Ishikawa (cell line): ENCODE measurements around the gene HABP2.

Experiments
- EP300 ChIP-seq: IDR thresholded peaks from 2 replicates; pipeline ENCODE4 v1.6.1; 2012; ENCODE audit warnings: borderline replicate concordance
- RAD21 ChIP-seq: IDR thresholded peaks from 2 replicates; pipeline ENCODE4 v1.6.1; 2012; ENCODE audit warnings: low read depth

DNA sequence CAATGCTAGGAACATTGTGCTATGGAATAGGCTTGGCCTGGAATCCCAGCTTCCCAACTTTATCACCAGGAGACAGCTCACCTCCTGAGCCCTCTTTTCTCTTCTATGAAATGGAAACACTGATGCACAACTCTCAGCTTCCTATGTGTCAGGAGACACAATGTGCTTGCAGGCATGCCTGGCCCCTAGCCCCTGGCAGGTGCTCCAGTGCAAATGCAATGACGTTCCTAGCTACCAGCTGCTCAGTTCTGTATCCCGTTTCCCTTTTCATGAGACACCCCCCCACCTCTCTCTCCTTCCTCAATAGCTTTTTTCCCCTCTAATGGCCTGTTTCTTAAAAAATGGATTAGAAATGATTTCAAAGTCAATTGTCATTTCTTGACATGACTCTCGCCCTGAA, 30.7 kb downstream of the HABP2 start:
- TF ChIP-seq EP300 (no peak), RAD21 (no peak)
